ENCODE results near the gene BOC.

BOC gene

DNA sequence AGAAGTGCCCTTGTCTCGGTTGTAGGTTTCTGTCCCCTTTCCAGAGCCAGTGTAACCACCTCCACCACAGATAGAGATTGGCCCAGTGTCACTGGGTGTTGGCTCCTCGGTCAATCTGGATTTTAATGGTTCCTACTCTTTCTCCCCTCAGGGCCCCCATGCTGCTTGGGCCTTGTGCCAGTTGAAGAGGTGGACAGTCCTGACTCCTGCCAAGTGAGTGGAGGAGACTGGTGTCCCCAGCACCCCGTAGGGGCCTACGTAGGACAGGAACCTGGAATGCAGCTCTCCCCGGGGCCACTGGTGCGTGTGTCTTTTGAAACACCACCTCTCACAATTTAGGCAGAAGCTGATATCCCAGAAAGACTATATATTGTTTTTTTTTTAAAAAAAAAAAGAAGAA is 75.2 kb downstream of the BOC start:
- no peak for DNase-seq (ENCODE audit: low spot score)

DNA sequence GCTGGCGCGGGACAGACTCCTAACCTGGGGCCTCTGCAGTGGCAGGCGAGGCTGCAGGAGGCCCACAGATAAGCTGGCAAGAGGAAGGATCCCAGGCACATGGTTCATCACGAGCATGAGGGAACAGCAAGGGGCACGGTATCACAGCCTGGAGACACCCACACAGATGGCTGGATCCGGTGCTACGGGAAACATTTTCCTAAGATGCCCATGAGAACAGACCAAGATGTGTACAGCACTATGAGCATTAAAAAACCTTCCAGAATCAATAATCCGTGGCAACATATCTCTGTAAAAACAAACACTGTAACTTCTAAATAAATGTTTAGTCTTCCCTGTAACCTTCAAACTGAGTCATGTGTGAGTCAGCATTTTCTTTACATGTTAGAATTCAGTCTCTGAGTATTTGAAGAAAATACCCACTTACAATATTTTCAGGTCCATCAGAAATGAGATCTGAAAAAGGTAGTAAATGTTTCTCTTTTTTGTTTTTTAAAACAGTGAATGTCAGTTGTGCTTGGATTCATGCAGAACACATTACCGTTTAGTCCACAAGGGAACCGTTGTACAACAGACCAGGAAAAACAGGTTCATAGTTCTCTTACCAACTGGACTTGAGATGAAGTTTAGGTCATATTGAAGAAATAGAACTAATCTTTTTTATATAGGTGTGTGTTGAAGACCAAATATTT is 75.9 kb downstream of the BOC start:
- DNase-seq (ENCODE audit: low spot score) = no peak

DNA sequence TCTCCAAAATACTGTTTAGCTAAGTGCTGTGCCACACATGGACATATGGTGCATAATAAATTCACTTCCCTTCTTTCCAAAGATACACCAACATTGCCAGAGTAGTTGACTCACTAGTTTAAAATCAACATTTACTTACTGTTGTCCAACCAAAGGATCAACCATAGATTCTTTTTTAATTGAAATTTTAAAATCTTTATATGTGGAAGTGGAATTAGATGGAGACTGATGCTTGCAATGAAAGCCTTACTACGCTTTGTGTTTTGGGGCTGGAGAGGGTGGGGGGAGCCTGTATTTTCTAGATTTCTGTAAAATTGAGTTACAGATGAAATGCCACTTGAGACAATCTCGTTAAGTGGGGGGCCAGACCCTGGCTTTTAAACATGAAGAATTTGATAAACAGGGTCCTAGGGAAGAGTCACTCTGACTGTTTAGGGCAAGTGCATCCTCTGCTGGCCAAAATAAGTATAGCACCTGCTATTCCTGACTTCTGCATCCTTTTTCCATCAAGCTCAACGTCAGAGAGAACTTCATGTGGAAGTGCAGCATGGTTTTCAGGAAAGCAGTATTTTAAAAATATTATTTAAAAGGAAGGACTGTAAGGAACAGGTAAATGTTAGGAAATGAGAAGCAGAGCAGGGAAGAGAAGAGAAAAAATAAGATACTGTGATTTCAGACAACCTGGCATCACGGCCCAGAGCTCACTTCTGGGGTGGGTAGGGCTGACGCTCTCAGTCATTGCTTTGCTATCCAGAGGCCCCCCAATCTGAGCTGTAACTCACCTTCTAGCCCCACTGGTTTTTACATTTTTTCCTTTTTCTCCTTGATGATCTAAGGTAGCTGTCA is 76.7 kb downstream of the BOC start:
- DNase-seq (ENCODE audit: low spot score) = peak; percentile 80

DNA sequence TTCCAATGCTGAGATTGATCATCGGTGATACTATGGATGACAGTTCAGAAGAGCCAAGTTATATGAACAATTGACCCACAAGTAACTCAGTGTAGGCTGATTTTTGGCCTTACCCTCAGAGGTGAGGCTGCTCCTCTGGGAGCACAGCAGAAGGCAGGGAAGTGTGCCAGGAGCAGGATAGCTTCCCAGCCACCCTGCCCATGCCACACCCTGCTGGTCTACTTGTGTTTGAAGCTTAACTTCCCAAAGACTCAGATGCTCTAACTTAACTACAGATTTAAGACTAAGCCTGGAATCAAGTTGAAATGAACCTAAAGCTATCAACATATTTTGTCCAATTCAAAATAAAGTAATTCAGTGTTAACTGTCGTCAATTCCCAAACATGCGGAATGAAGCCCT is 77.5 kb downstream of the BOC start:
- DNase-seq (ENCODE audit: low spot score) = no peak

DNA sequence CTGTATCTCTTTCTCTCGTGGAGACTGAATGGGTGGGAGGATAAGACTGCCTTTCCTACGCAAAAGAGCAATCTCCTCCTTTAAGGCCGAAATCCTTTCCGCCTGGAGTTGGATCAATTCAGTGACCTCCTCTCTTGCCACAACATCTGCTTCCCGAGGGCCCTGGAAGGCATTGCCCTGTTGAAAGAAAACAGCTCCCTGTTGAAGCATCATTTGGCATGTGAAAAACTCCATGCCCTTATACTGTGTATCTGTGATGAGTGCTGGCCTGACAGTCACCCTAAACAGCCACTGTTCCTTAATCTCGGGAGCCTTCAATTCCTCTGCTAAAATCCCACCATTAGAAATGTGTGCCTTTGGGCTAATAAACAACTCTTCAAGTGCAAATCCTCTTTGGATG is 80.2 kb downstream of the BOC start:
- DNase-seq (ENCODE audit: low spot score) = no peak

DNA sequence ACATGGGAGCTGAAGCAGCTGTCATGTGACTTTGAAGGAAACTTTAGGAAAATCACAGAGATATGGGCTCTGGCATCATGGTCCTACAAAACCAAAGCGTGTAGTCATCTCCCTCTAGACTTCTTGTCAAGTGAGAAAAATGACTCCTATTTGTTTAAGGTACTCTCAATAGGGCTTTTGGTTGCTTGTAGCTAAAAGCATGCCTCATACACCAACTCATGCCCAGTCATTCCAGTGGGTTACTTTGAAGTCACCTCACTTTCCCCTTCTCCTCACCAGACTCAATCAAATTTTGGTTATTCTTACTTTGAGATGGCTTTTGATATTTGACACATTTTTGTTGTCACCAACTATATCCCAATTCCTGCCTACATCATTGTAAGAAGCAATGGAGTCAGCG is 81.6 kb downstream of the BOC start:
- DNase-seq (ENCODE audit: low spot score) = no peak

DNA sequence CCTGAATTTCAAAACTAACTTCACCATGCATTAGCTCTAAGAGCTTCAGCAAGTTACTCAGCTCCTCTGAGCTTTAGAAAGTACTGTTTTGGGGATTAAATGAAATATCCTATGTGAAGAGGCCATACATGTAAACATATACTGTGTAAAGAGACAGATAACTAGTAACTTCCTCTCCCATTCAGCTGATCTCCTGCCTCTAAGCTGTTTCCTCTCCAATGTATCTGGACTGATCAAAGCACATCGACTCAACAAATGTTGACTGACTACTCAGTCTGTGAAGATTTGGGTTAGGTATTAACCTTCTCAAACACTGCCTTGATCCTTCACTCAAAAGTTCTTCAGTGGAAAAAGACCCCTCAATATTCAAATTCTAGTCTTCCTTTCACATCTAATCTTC is 82.0 kb downstream of the BOC start:
- no peak for DNase-seq (ENCODE audit: low spot score)

DNA sequence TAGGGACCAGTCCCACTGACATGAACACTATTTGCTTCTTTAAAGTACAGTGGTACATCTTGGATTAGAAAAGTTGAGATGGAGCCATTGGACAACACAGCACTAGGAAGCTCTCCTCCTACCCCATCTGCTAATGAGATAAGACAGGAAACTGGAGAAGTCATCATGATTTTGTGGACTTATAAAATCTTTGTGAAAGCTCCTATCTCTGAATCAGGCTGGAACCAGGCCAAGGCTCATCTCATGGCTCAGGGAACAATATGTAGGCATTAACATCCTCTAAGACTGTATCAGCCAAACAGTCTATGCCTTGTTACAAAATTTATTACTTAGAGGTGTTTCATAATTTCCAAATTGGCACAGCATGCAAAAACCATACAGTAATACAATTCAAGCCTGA is 84.1 kb downstream of the BOC start:
- DNase-seq (ENCODE audit: low spot score) = no peak

DNA sequence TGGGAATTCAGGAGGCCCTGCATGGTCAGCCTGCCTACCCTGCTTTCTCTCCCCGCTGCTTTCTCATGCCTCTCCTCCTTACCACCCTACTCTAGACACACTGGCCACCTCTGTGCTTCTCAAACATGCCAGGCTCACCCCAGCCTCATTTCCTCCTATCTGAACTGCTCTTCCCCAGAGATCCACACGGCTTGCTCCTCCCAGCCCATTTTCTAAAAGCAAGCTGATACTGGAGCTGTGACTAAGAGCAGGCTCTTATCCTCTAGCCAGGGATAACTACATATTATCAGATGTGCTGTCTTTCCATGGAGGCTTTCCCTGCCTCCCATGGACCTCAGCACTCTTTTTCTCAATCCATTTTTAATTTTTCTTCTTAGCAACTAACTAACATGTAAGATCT is 85.9 kb downstream of the BOC start:
- no peak for DNase-seq (ENCODE audit: low spot score)

DNA sequence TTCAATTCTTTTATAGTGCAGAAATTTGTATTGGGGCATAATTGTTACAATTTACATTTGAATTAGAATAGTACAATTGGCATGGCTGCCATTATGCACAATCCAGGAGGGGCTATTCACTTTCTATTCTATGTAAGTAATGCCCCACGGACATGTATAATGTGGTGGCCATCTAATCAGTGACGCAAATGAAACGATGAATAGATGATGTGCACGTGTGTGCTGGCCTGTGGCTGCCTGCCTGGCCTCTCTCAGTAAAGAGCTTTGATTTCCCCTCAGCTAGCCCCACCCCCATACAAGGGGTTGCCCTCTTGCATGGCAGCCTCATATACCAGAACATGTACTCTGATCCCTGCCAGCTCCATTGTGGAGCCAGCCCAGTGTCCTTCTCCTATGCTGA is 86.5 kb downstream of the BOC start:
- no peak for DNase-seq (ENCODE audit: low spot score)

DNA sequence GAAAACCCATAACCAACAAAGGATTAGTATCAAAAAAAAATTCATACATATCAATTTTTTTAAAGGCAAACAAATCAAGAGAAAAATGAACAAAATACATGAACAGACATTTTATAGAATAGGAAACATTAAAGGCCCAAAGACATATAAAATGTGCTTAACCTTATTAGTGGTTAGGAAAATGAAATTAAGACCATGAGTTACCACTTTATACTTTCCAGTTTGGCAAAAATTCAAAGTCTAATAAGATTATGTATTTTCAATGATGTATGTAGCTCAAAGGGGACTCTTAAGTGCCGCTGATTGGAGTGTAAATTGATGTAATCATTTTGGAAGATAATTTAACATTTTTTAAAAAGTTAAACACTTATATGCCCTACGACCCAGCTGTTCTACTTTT is 89.2 kb downstream of the BOC start:
- no peak for DNase-seq (ENCODE audit: low spot score)

DNA sequence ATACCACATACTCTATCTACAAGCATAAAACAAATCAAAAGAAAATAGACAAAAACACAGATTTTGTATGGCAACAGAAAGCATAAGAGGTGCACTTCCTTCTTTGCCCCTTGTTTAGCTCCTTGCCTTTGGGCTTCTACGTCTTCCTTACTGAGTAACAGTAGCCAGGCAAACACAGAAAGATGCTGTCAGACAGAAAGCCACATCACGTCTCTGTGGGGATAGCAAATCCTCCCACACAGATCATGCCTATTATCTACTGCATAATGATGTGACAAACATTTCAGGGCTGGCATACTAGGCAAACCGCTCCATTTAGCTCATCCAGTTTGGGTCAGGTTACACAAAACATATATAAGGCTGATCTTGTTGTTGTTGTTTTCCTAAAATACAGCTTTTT is 92.7 kb downstream of the BOC start:
- peak; percentile 38 for DNase-seq (ENCODE audit: low spot score)

DNA sequence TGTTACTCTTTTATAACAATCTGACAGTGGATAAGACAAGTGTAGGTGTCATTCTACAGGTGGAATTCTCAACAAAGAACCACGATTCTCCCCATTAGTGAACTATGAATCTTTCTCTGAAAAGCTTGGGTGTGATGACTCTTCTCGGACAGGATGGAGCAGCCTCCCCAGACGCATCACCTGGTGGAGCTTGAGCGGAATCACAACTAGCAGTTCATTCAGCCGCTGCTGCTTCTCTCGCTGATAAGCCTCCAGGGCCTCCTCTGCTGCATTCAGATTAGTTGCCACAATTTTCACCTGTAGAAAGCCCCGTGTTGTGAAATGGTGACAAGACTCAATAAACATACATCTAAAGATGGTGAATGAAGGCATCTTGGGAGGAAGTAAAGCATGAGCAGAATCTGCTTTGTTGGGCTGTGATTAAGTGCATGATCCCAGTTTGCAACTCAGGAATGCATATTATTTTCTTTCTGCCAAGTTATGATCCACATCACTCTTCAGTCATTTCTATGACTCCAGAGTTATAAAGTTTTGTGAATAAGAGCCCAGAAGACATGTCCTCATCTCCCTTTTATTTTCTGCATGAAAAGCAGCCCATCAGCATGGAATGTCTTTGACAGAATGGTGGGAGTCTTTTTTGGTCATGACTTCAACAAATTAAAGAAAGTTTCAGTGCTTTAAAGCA is 93.6 kb downstream of the BOC start:
- DNase-seq (ENCODE audit: low spot score) = no peak

DNA sequence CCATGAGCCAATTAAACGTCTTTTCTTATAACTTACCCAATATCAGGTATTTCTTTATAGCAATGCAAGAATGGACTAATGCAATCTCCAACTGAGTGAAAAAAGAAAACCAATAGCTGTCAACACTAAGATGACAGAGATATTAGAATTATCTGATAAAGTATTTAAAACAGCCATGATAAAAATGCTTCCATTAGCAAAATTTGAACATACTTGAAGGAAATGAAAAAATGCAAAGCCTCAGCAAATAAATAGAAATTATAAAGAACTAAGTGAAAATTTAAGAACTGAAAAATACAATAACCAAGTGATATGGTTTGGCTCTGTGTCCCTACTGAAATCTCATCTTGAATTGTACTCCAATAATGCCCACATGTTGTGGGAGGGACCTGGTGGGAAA is 99.6 kb downstream of the BOC start:
- DNase-seq (ENCODE audit: low spot score) = no peak

DNA sequence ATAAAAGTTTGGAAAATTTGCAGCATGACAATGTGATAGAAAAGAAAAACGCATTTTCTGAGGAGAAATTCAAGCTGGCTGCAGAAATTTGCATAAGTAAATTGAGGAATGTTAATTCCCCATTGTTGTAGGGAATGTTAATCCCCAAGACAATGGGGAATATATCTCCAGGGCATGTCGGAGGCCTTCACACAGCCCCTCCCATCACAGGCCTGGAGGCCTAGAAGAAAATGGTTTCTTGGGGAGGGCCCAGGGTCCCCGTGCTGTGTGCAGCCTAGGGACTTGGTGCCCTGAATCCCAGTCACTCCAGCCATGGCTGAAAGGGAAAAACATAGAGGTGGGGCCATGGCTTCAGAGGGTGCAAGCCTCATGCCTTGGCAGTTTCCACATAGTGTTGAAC is 101.1 kb downstream of the BOC start:
- no peak for DNase-seq (ENCODE audit: low spot score)

DNA sequence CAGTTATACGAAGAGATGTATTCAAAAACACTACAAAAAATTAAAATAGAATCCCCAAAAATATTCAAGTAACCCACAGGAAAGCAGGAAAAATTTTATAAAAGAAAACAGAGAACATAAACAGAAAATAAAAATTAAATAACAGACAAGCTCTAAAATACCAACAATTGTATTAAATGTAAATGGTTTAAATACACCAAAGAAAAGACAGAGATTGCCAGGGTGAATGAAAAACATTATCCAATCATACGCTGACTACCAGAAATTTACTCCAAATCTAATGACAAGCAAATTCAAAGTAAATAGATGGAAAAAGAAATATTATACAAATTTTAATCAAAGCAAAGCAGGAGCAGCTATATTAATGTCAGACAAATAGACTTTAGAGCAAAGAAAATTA is 103.6 kb downstream of the BOC start:
- no peak for DNase-seq (ENCODE audit: low spot score)

DNA sequence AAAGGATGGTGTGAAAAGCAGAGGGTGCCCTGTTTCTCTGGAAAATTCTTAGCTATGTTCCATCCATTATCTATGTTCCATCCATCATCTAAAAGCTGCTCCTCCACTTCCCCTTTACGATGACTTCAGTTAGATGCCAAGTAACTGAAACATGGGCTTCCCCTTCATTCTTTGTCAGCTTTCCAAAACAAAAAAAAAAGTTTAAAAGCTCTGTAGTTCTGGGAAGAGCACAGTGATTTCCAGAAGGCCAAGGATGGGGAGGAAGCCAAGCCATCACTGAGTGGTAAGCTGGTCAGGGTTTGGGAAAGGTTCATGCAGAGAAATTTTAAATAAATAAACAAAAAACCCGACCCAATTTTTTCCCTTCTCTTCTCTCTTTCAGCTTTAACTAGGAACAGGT is 118.4 kb downstream of the BOC start:
- DNase-seq (ENCODE audit: low spot score) = no peak

DNA sequence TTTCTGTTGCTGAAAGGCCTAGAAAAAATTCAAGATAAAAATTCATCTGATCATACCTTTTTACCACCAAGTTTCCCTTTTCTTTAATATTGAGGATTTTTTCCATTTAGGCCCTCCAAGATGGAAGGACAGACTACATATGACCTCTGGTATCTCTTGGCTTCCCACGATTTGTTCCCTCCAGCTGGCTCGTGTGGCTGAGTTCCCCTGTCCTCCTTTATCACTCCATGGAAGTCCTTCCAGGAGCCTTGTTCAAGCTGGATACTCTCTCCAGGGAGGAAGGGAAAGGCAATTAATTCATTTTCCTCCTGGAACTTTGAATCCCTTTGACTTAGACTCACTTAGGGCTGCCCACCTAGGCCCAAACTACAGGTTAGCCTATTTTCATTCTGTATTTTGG is 119.4 kb downstream of the BOC start:
- DNase-seq (ENCODE audit: low spot score) = no peak

DNA sequence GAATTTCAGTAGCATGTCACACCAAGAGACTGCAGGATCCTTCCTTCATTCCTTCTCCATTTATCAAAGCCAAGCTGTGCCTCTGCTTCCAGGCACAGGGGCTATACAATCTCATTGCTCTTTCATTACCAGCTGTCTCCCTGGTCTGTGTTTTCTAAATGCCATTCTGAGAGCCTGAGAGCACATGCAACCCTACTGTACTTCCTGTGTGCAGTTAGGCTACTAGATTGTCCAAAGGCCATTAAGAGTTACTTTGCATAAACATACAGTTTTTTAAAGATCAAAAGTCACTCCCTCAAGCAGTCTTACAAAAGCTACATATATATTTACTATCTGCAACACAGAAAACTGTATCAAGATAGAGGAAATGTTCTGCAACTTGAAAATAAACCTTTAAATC is 119.8 kb downstream of the BOC start:
- no peak for DNase-seq (ENCODE audit: low spot score)
